ENCODE results near the gene UBE2Q1.

UBE2Q1 gene

GRCh38 chr1:154549202-154549770 lies 9.2 kb downstream of the UBE2Q1 start:
- in situ Hi-C loops (cut with MboI; ENCODE audit: low pct_unique_long_range_greater_than_20kb, low sequenced_read_pairs, unreplicated experiment): no loop called here
- DNase-seq (ENCODE audit: low spot score): no peak
- no peak for TF ChIP-seq CTCF (IDR thresholded peaks at IDR 0.05; ENCODE audit: extremely low read depth, insufficient read depth, missing control alignments)

- DNase-seq (ENCODE audit: low spot score): no peak
- no peak for TF ChIP-seq CTCF (IDR thresholded peaks at IDR 0.05; ENCODE audit: extremely low read depth, insufficient read depth, missing control alignments)
- in situ Hi-C loops (cut with MboI; ENCODE audit: low pct_unique_long_range_greater_than_20kb, low sequenced_read_pairs, unreplicated experiment): no loop called here
Measured at GRCh38 chr1:154548028-154548427, 10.4 kb downstream of the UBE2Q1 start.

- in situ Hi-C loops (cut with MboI; ENCODE audit: low pct_unique_long_range_greater_than_20kb, low sequenced_read_pairs, unreplicated experiment): no loop called here
- TF ChIP-seq CTCF (IDR thresholded peaks at IDR 0.05; ENCODE audit: extremely low read depth, insufficient read depth, missing control alignments): no peak
- DNase-seq (ENCODE audit: low spot score): no peak
Measured at GRCh38 chr1:154547105-154547732, 11.2 kb downstream of the UBE2Q1 start.

- in situ Hi-C loops (cut with MboI; ENCODE audit: low pct_unique_long_range_greater_than_20kb, low sequenced_read_pairs, unreplicated experiment): no loop called here
- DNase-seq (ENCODE audit: low spot score): peak; percentile 83
Measured at GRCh38 chr1:154546264-154547063, 12.0 kb downstream of the UBE2Q1 start.

GRCh38 chr1:154541231-154541630 lies 17.2 kb downstream of the UBE2Q1 start:
- in situ Hi-C loops (cut with MboI; ENCODE audit: low pct_unique_long_range_greater_than_20kb, low sequenced_read_pairs, unreplicated experiment): no loop called here
- DNase-seq (ENCODE audit: low spot score): no peak
- no peak for TF ChIP-seq CTCF (IDR thresholded peaks at IDR 0.05; ENCODE audit: extremely low read depth, insufficient read depth, missing control alignments)

More at GRCh38 chr1:154546264-154547063, 12.0 kb downstream of the UBE2Q1 start:
- TF ChIP-seq CTCF (IDR thresholded peaks at IDR 0.05; ENCODE audit: extremely low read depth, insufficient read depth, missing control alignments): peak; percentile 89

GRCh38 chr1:154539486-154540483 lies 18.7 kb downstream of the UBE2Q1 start:
- no peak for TF ChIP-seq CTCF (IDR thresholded peaks at IDR 0.05; ENCODE audit: extremely low read depth, insufficient read depth, missing control alignments)
- no peak for DNase-seq (ENCODE audit: low spot score)
- in situ Hi-C loops (cut with MboI; ENCODE audit: low pct_unique_long_range_greater_than_20kb, low sequenced_read_pairs, unreplicated experiment): no loop called here

Data from GM13977 (cell line).